Erythroblast (primary cell): ENCODE data around the gene CMTR1.

Experiments
- GATA1 ChIP-seq: IDR thresholded peaks from 2 replicates; pipeline ENCODE4 v1.6.1; 2011; ENCODE audit warnings: low read depth, mild to moderate bottlenecking, control low read depth, low read length, moderate library complexity
- POLR2A ChIP-seq: IDR thresholded peaks from 2 replicates; pipeline ENCODE4 v1.6.1; 2011; ENCODE audit warnings: mild to moderate bottlenecking, low read length

DNA sequence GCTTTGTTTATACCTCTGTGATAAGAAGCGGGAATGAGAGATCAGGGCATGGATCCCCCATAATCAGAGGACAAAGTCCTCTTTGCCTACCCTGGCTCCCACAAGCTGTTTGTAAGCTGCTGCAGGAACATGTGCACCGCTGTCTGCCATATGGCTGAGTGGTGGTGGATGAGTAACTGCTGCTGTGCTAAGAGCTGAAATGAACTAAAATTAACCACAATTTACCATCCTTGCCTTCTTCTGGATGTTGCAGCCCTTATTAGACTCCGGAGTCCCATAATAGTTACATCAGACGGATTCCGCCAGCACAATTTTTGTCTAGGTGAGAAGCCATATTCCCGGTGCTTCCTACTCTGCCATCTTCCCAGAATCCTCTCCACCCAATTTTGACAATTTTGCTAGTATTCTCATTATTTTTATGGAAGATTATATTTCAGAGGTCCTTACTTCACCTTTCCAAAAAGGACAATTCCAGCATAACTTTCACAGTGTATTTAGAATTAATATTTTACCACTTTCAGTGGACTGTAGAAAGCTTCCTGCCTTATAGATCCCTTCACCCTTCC is 6.0 kb upstream of the CMTR1 start:
- no peak for TF ChIP-seq POLR2A
- no peak for TF ChIP-seq GATA1
